ENCODE data around the gene CYP46A1. TPM values are rescaled to one million over a fixed set of nuclear protein-coding genes. Genes with fewer than 3 reads are reported as not detected.

The CYP46A1 gene
- total and polyA plus RNA-seq, 2 experiments from 2014 or later = 0.47 to 1.7 TPM

DNA sequence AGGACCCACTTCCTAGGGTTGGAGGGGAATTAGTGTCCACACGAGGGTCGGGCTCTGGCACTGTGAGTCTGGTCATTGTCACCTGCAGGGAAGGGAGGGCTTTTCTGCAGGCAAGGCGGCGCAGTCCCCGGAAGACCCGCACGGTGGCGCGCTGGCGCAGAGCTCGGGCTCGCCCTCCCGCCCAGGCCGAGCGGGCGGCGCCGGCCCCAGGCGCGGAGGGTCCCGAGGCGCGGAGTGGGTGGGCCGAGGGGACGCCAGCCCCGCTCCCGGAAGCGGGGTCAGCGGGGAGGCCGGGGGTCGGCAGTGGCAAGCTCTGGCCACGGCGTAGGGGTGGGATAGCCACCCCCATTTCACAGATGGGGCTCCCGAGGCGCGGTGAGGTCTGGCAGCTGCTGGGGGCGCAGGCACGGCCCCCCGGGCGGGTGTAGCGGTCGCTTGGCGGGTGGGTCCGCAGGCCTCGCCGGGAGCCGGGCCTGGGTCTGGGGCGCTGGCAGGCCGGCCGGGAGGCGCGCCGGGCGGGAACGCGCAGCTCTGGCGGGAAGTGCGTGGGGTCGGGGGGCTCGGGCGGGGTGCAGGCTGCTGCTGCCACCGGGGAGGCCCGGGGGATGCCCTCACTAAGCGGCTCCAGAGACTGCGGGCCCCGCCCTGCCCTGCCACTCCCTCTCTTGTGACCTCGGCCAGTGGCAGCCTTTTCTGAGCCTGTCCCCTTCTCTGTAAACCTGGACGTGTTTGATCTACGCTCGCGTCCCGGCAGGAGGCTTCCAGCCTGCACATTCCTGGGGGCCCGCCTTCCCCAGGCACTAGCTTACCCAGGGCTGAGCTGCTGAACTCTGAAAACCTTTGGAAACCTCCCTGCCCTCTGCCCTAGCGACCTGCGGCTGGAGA, 46.1 kb downstream of the CYP46A1 start:
- Histone ChIP-seq H3K4me3 (peak overlapping the region; percentile 60), H3K9me3 (ENCODE audit: low read depth) (no peaks in the 10 kb centered on the region), H2AFZ (peak overlapping the region; percentile 53), H3K36me3 (replicated peaks; ENCODE audit: insufficient read depth, low read depth) (no peaks in the 10 kb centered on the region), H3K79me2 (no peaks in the 10 kb centered on the region), H3K4me2 (peak overlapping the region; percentile 89), H3K27me3 (no peaks in the 10 kb centered on the region), H4K20me1 (ENCODE audit: insufficient read depth, poor library complexity, severe bottlenecking) (no peaks in the 10 kb centered on the region), H3K9me2 (replicated peaks; ENCODE audit: insufficient read depth) (no peaks in the 10 kb centered on the region), H3K4me1 (ENCODE audit: insufficient read depth) (peaks cover 13% of the 10 kb centered on the region), H3K27ac (peak overlapping the region; percentile 96)
- TF ChIP-seq, protein P1, sequence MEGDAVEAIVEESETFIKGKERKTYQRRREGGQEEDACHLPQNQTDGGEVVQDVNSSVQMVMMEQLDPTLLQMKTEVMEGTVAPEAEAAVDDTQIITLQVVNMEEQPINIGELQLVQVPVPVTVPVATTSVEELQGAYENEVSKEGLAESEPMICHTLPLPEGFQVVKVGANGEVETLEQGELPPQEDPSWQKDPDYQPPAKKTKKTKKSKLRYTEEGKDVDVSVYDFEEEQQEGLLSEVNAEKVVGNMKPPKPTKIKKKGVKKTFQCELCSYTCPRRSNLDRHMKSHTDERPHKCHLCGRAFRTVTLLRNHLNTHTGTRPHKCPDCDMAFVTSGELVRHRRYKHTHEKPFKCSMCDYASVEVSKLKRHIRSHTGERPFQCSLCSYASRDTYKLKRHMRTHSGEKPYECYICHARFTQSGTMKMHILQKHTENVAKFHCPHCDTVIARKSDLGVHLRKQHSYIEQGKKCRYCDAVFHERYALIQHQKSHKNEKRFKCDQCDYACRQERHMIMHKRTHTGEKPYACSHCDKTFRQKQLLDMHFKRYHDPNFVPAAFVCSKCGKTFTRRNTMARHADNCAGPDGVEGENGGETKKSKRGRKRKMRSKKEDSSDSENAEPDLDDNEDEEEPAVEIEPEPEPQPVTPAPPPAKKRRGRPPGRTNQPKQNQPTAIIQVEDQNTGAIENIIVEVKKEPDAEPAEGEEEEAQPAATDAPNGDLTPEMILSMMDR (IDR thresholded peaks at IDR 0.05; ENCODE audit: poor library complexity) = peak; percentile 76
- TF ChIP-seq EZH2phosphoT487 (IDR thresholded peaks at IDR 0.05; ENCODE audit: low read depth, severe bottlenecking, unreplicated experiment) = no peak
- 3% methylated on average over 32 of the region's 75 CpGs for WGBS (ENCODE audit: low lambda C conversion rate, missing lambda C conversion rate)
- DNase-seq (ENCODE audit: low spot score) = peak; percentile 88

GRCh38 chr14:99730876-99731546, 46.9 kb downstream of the CYP46A1 start:
- H3K4me1 ChIP-seq (ENCODE audit: insufficient read depth) = peaks cover 13% of the 10 kb centered on the region
- no peaks in the 10 kb centered on the region for H3K36me3 ChIP-seq (replicated peaks; ENCODE audit: insufficient read depth, low read depth)
- 77% methylated on average over 7 of the region's 13 CpGs for WGBS (ENCODE audit: low lambda C conversion rate, missing lambda C conversion rate)
- no peaks in the 10 kb centered on the region for H3K27me3 ChIP-seq
- peak overlapping the region; percentile 53 for H2AFZ ChIP-seq
- DNase-seq (ENCODE audit: low spot score) = no peak
- peak overlapping the region; percentile 89 for H3K4me2 ChIP-seq
- no peaks in the 10 kb centered on the region for H4K20me1 ChIP-seq (ENCODE audit: insufficient read depth, poor library complexity, severe bottlenecking)
- no peak for TF ChIP-seq EZH2phosphoT487 (IDR thresholded peaks at IDR 0.05; ENCODE audit: low read depth, severe bottlenecking, unreplicated experiment)
- TF ChIP-seq EZH2 (IDR thresholded peaks at IDR 0.05; ENCODE audit: borderline replicate concordance) = no peak
- TF ChIP-seq, protein P1 (IDR thresholded peaks at IDR 0.05; ENCODE audit: poor library complexity) = no peak
- peak overlapping the region; percentile 60 for H3K4me3 ChIP-seq
- no peaks in the 10 kb centered on the region for H3K79me2 ChIP-seq
- no peaks in the 10 kb centered on the region for H3K9me2 ChIP-seq (replicated peaks; ENCODE audit: insufficient read depth)
- peak overlapping the region; percentile 96 for H3K27ac ChIP-seq
- no peaks in the 10 kb centered on the region for H3K9me3 ChIP-seq (ENCODE audit: low read depth)

- Histone ChIP-seq H3K27ac (peak overlapping the region; percentile 96), H3K9me3 (ENCODE audit: low read depth) (no peaks in the 10 kb centered on the region), H3K27me3 (no peaks in the 10 kb centered on the region), H3K36me3 (replicated peaks; ENCODE audit: insufficient read depth, low read depth) (no peaks in the 10 kb centered on the region), H4K20me1 (ENCODE audit: insufficient read depth, poor library complexity, severe bottlenecking) (no peaks in the 10 kb centered on the region), H3K79me2 (no peaks in the 10 kb centered on the region), H3K4me2 (no peak overlapping the region), H2AFZ (no peak overlapping the region), H3K4me1 (ENCODE audit: insufficient read depth) (peaks cover 14% of the 10 kb centered on the region), H3K9me2 (replicated peaks; ENCODE audit: insufficient read depth) (no peaks in the 10 kb centered on the region), H3K4me3 (no peak overlapping the region)
- 91% methylated on average over 31 of the region's 32 CpGs for WGBS (ENCODE audit: low lambda C conversion rate, missing lambda C conversion rate)
- TF ChIP-seq, protein P1 (IDR thresholded peaks at IDR 0.05; ENCODE audit: poor library complexity) = no peak
- no peak for TF ChIP-seq EZH2 (IDR thresholded peaks at IDR 0.05; ENCODE audit: borderline replicate concordance)
- TF ChIP-seq EZH2phosphoT487 (IDR thresholded peaks at IDR 0.05; ENCODE audit: low read depth, severe bottlenecking, unreplicated experiment) = no peak
- no peak for DNase-seq (ENCODE audit: low spot score)
Observed at GRCh38 chr14:99731547-99732435, 47.7 kb downstream of the CYP46A1 start.

All from hepatocyte (in vitro differentiated cells).